Esophagus (tissue), 2 donors: ENCODE measurements around the gene NLRX1. TPM values are rescaled to one million over a fixed set of nuclear protein-coding genes. Genes with fewer than 3 reads are reported as not detected.

Experiments
- H3K27ac ChIP-seq, 2 donors: one replicate each; pipeline ENCODE4 v1.5.1; 2013; ENCODE audit warnings: low read depth in 2 of 2, mild to moderate bottlenecking in 2 of 2, inconsistent platforms in 1 of 2, low read length in 1 of 2, moderate library complexity in 1 of 2
- H3K27me3 ChIP-seq, 2 donors: one replicate each; pipeline ENCODE4 v1.6.1; 2013; ENCODE audit warnings: low read length in 2 of 2, control low read depth in 1 of 2, mild to moderate bottlenecking in 1 of 2; ENCODE audit not compliant: insufficient read depth in 2 of 2, control insufficient read depth in 1 of 2
- H3K36me3 ChIP-seq, 2 donors: one replicate each; pipeline ENCODE4 v1.6.1; 2013; ENCODE audit warnings: low read length in 1 of 2; ENCODE audit not compliant: control insufficient read depth in 2 of 2, insufficient read depth in 2 of 2
- H3K4me1 ChIP-seq, 2 donors: one replicate each; pipeline ENCODE4 v1.6.1; 2013; ENCODE audit warnings: low read length in 1 of 2; ENCODE audit not compliant: control insufficient read depth in 2 of 2, insufficient read depth in 2 of 2
- H3K4me3 ChIP-seq, 2 donors: one replicate each; pipeline ENCODE4 v1.5.1; 2013; ENCODE audit warnings: low read length in 2 of 2, mild to moderate bottlenecking in 2 of 2, low read depth in 1 of 2, moderate library complexity in 1 of 2
- H3K9me3 ChIP-seq, 2 donors: one replicate each; pipeline ENCODE4 v1.6.1; 2013; ENCODE audit warnings: mild to moderate bottlenecking in 2 of 2, low read depth in 1 of 2, low read length in 1 of 2, moderate library complexity in 1 of 2; ENCODE audit not compliant: control insufficient read depth in 2 of 2, insufficient read depth in 1 of 2
- WGBS, 2 donors: extraction: QIAGEN DNeasy Blood & Tissue Kit; methylation state at CpG; one replicate each; pipeline ENCODE4 v1.1.7; 2013; 5-methylcytosine and 5-hydroxymethylcytosine counted together
- polyA plus RNA-seq, 2 donors: library from polyadenylated mRNA; stranded (reverse); fragments of 200-250 nt; gene quantifications; one replicate each; pipeline ENCODE4 v1.2.3, GENCODE V29; 2013
- donor health status: healthy with polysubstance abuse.
- donor health status: Bipolar disorder and iron deficiency.

Gene NLRX1, protein sequence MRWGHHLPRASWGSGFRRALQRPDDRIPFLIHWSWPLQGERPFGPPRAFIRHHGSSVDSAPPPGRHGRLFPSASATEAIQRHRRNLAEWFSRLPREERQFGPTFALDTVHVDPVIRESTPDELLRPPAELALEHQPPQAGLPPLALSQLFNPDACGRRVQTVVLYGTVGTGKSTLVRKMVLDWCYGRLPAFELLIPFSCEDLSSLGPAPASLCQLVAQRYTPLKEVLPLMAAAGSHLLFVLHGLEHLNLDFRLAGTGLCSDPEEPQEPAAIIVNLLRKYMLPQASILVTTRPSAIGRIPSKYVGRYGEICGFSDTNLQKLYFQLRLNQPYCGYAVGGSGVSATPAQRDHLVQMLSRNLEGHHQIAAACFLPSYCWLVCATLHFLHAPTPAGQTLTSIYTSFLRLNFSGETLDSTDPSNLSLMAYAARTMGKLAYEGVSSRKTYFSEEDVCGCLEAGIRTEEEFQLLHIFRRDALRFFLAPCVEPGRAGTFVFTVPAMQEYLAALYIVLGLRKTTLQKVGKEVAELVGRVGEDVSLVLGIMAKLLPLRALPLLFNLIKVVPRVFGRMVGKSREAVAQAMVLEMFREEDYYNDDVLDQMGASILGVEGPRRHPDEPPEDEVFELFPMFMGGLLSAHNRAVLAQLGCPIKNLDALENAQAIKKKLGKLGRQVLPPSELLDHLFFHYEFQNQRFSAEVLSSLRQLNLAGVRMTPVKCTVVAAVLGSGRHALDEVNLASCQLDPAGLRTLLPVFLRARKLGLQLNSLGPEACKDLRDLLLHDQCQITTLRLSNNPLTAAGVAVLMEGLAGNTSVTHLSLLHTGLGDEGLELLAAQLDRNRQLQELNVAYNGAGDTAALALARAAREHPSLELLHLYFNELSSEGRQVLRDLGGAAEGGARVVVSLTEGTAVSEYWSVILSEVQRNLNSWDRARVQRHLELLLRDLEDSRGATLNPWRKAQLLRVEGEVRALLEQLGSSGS
- 10 to 100 TPM; 24.9 to 38.8 TPM for polyA plus RNA-seq

DNA sequence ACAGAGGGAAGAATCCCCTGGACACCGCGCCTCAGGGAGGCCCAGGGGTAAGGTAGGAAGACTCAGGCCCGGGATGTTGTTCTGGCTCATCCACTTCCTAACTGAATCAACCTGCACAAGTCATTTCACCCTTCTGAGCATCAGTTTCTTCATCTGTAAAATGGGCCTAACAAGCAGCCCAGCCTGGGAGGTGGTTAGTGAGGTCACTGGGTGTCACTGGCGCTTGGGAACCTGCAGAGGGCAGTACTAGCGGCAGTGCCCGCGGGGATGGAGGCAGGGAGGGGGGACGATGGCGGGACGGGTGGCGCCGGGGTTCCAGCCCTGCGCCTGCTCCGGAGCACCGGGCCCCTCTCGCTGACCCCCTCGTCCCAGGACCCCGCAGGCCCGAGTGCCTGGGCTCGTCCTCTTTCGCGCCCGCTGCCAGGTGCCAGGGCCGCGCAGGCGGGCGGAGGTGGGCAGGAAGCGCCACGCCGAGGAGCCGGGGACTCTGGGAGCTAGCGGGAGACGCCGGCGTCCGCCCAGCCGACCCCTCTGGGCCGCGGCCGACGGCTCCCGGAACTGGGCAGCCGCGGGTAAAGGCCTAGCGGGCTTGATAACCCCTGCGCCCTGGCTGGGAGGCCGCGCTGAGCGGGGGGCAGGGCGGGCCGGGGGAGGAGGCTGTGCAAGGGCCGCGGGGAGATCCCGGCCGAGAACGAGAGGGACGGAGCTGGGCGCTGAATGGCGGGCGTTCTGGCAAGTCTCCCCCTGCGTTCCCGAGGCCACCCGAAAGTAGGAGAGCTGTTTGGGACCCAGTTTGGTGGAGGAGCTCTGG lies at the start of gene NLRX1:
Gene NLRX1, plus strand, starts transcription at position 255 of the 811 bp plus-strand sequence. CDS start 2,679 bp downstream, outside the sequence.
- peaks cover 0 to 4% of the 10 kb centered on the region in 2 donors for H3K36me3 ChIP-seq
- H3K4me3 ChIP-seq = peak within 1 kb of the TSS; percentile 71 to 86
- peak within 1 kb of the TSS; percentile 87 to 98 for H3K27ac ChIP-seq
- H3K27me3 ChIP-seq = no peaks in the 10 kb centered on the region
- 3 to 4% methylated on average over 61 to 63 of the region's 63 CpGs for WGBS, 2 donors
- H3K4me1 ChIP-seq = peaks cover 0 to 4% of the 10 kb centered on the region in 2 donors
- no peaks in the 10 kb centered on the region for H3K9me3 ChIP-seq

DNA sequence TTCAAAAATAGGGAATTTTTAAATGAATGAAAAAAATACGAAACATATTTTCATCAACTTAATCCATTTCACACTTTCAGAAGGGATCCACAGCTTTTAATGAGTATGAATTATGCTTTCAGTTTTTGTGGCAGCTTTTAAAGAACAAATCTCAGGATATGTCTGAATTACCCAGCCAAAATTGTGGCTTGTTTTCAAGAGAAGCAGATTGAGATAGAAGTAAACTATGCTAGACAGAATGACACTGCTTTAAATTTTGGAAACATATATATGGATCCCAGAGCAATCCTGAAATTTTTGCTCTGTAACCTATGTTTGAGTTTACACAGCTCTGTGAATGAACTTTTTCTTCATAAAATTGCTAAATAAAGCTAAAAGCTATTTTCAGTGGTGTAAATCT lies 49.6 kb upstream of the NLRX1 start:
- no peaks in the 10 kb centered on the region for H3K9me3 ChIP-seq
- WGBS, 2 donors = 92 to 98% methylated on average over 1 of the region's 1 CpG
- no peak overlapping the region for H3K27ac ChIP-seq
- no peak overlapping the region for H3K4me3 ChIP-seq
- H3K36me3 ChIP-seq = peaks cover 3 to 5% of the 10 kb centered on the region in 2 donors
- no peaks in the 10 kb centered on the region for H3K27me3 ChIP-seq
- peaks cover 0 to 2% of the 10 kb centered on the region in 2 donors for H3K4me1 ChIP-seq

- Histone ChIP-seq H3K9me3 (no peaks in the 10 kb centered on the region), H3K27ac (peak overlapping the region in 1 of 2 donors; percentile 68), H3K36me3 (peaks cover 3 to 8% of the 10 kb centered on the region in 2 donors), H3K4me3 (peak overlapping the region; percentile 50 to 91), H3K27me3 (no peaks in the 10 kb centered on the region), H3K4me1 (peaks cover 0 to 2% of the 10 kb centered on the region in 2 donors)
- WGBS, 2 donors = 14 to 25% methylated on average over 5 of the region's 5 CpGs
Measured at GRCh38 chr11:119120639-119121007, 47.9 kb upstream of the NLRX1 start.

- H3K36me3 ChIP-seq = peaks cover 0 to 4% of the 10 kb centered on the region in 2 donors
- H3K4me1 ChIP-seq = peaks cover 0 to 2% of the 10 kb centered on the region in 2 donors
- WGBS, 2 donors = 0 to 1% methylated on average over 54 of the region's 54 CpGs
- H3K27me3 ChIP-seq = no peaks in the 10 kb centered on the region
- peak within 1 kb of the TSS; percentile 83 to 91 for H3K4me3 ChIP-seq
- peak within 1 kb of the TSS; percentile 79 to 93 for H3K27ac ChIP-seq
- H3K9me3 ChIP-seq = no peaks in the 10 kb centered on the region
Measured at GRCh38 chr11:119121008-119121810, 47.3 kb upstream of the NLRX1 start, which contains the start of gene HINFP. HINFP (plus strand) TSS chr11:119121580; CDS start chr11:119126945, 5,365 bp downstream.

DNA sequence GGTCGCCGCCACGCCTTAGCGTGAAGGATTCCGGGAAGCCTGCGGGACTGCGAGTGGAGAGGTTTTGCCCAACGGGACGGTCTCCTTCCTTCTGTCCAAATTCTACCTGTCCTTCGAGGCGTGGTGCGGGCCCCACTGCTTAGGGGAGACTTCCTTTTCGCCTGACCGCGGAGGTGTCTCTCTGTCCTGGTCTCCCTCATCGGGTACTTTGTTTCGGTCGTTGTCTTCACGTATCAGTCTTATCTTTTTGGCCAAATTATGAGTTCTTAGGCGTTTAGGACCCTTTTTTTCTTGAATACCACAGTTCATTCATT lies 46.8 kb upstream of the NLRX1 start:
- peak overlapping the region; percentile 83 to 91 for H3K4me3 ChIP-seq
- no peaks in the 10 kb centered on the region for H3K27me3 ChIP-seq
- H3K27ac ChIP-seq = peak overlapping the region; percentile 79 to 93
- no peaks in the 10 kb centered on the region for H3K9me3 ChIP-seq
- H3K4me1 ChIP-seq = peaks cover 0 to 2% of the 10 kb centered on the region in 2 donors
- H3K36me3 ChIP-seq = peaks cover 0 to 4% of the 10 kb centered on the region in 2 donors
- WGBS, 2 donors = 0% methylated on average over 20 of the region's 20 CpGs

- WGBS, 2 donors = 78 to 90% methylated on average over 6 of the region's 6 CpGs
- H3K4me1 ChIP-seq = peaks cover 0 to 2% of the 10 kb centered on the region in 2 donors
- H3K27me3 ChIP-seq = no peaks in the 10 kb centered on the region
- peaks cover 0 to 9% of the 10 kb centered on the region in 2 donors for H3K36me3 ChIP-seq
- no peak overlapping the region for H3K4me3 ChIP-seq
- no peak overlapping the region for H3K27ac ChIP-seq
- H3K9me3 ChIP-seq = no peaks in the 10 kb centered on the region
Measured at GRCh38 chr11:119125821-119126220, 42.7 kb upstream of the NLRX1 start.

GRCh38 chr11:119126675-119127268 lies 41.8 kb upstream of the NLRX1 start:
- Histone ChIP-seq H3K4me3 (no peak overlapping the region), H3K27ac (no peak overlapping the region), H3K36me3 (peaks cover 1 to 16% of the 10 kb centered on the region in 2 donors), H3K4me1 (peaks cover 0 to 2% of the 10 kb centered on the region in 2 donors), H3K27me3 (no peaks in the 10 kb centered on the region), H3K9me3 (no peaks in the 10 kb centered on the region)
- 54 to 55% methylated on average over 5 of the region's 5 CpGs for WGBS, 2 donors

GRCh38 chr11:119130662-119131061 lies 37.9 kb upstream of the NLRX1 start:
- H3K9me3 ChIP-seq = no peaks in the 10 kb centered on the region
- peaks cover 18 to 34% of the 10 kb centered on the region in 2 donors for H3K36me3 ChIP-seq
- no peaks in the 10 kb centered on the region for H3K27me3 ChIP-seq
- H3K4me3 ChIP-seq = no peak overlapping the region
- no peaks in the 10 kb centered on the region for H3K4me1 ChIP-seq
- 74 to 78% methylated on average over 3 of the region's 3 CpGs for WGBS, 2 donors
- no peak overlapping the region for H3K27ac ChIP-seq
